Right lobe of liver (tissue), 6 donors: ENCODE results near the gene SORBS2. TPM values are rescaled to one million over a fixed set of nuclear protein-coding genes. Genes with fewer than 3 reads are reported as not detected.

Experiments used
- ATAC-seq, 4 donors: fragments of 200-7000 bp; cut with Tn5 transposase; one replicate each; pipeline ENCODE4 v1.9.1; 2020; ENCODE audit warnings: mild to moderate bottlenecking in 4 of 4, moderate library complexity in 4 of 4
- DNase-seq, 3 donors: peaks; one replicate each; pipeline ENCODE4 v3.0.0-alpha.2; 2020
- H3K27ac ChIP-seq, 3 donors: fragments of 200-600 bp; one replicate each; pipeline ENCODE4 v1.8.0; 2022
- H3K27me3 ChIP-seq, 2 donors: fragments of 200-600 bp; one replicate each; pipeline ENCODE4 v1.8.0; 2022
- H3K36me3 ChIP-seq, 4 donors: fragments of 200-600 bp; sonication (generic) in 1 of 4; one replicate each; pipeline versions ENCODE4 v1.5.1 to v1.8.0; 2017 to 2022; ENCODE audit warnings: control low read depth in 1 of 4
- H3K4me1 ChIP-seq, 4 donors: fragments of 200-600 bp; sonication (generic) in 1 of 4; one replicate each; pipeline versions ENCODE4 v1.5.1 to v1.8.0; 2017 to 2022; ENCODE audit warnings: control low read depth in 1 of 4
- H3K4me3 ChIP-seq, 3 donors: fragments of 200-600 bp; one replicate each; pipeline ENCODE4 v1.8.0; 2022
- H3K9me3 ChIP-seq, 4 donors: fragments of 200-600 bp; sonication (generic) in 1 of 4; one replicate each; pipeline versions ENCODE4 v1.5.1 to v1.8.0; 2017 to 2022; ENCODE audit warnings: control low read depth in 1 of 4
- POLR2A ChIP-seq: fragments of 450-650 bp; IDR thresholded peaks from one replicate; pipeline ENCODE4 v1.6.1; 2017; ENCODE audit warnings: antibody characterized with exemption, mild to moderate bottlenecking
- WGBS: methylation state at CpG from one replicate; pipeline ENCODE4 v1.1.6; 2018; ENCODE audit warnings: low coverage, low lambda C conversion rate; ENCODE audit not compliant: insufficient coverage; ENCODE audit errors: missing lambda C conversion rate; 5-methylcytosine and 5-hydroxymethylcytosine counted together
- intact Hi-C, 2 donors: fragments of 100-400 bp; cut with DNase I; formaldehyde crosslinking; loops; one replicate each; pipeline versions ENCODE4 v1.11.2 to v1.14.1; 2022
- total RNA-seq, 6 experiments: library from RNA; depleted of rRNA in 2 of 6; stranded (reverse); fragments of >200 nt in 2 of 6; fragmentation: NEBNext Ultra II Directional in 3 of 6; extraction: Animal tissue kit (Norgen Biotek cat#: 25700) in 3 of 6; gene quantifications; one replicate each; pipeline versions ENCODE4 v1.1.0 to v1.2.4, GENCODE V29; 2016 to 2023
- TF ChIP-seq, protein P1 (sequence below), 4 donors: fragments of 200-600 bp in 3 of 4; fragments of 450-650 bp in 1 of 4; IDR thresholded peaks; one replicate each; pipeline versions ENCODE4 v1.5.1 to v1.8.0; 2016 to 2022; ENCODE audit warnings: antibody characterized with exemption in 4 of 4, mild to moderate bottlenecking in 2 of 4
- donor health status: DM: no; HTN: yes; CAD: no.
- donor health status: DM: no; HTN: no; CAD: no.
- donor health status: DM: no; HTN: no; CAD: no.
- donor health status: DM: no; HTN: yes; CAD: no.
- donor health status: DM: no; HTN: yes; CAD: no.

SORBS2 gene
- total RNA-seq, 6 experiments from 2014 or later: 60.8 to 144 (median 107) TPM

DNA sequence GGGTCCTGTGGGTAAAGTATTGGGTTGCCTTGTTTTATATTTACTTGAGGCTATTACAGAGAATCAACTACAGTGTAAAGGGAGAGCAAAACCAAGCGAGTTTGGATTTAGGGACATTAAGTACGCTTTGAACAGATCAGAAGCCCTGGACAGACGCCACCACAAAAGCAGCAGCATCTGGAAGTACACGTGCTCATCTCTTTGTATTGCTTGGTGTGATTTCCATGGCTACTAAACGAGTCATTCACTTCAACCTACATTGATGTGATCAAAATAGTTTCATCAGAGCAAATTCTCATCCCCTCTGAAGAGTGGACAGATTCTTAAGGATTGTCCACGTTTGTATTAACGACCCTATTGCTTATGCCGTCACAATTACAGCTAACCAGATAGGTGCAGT, 85.1 kb downstream of the SORBS2 start:
- Histone ChIP-seq H3K4me3 (no peak overlapping the region), H3K9me3 (no peaks in the 10 kb centered on the region), H3K27ac (peak overlapping the region; percentile 0 to 97 (median 95)), H3K27me3 (no peaks in the 10 kb centered on the region), H3K36me3 (no peaks in the 10 kb centered on the region), H3K4me1 (peaks cover 0 to 62% (median 20%) of the 10 kb centered on the region in 4 donors)
- TF ChIP-seq POLR2A: no peak
- TF ChIP-seq, protein P1, sequence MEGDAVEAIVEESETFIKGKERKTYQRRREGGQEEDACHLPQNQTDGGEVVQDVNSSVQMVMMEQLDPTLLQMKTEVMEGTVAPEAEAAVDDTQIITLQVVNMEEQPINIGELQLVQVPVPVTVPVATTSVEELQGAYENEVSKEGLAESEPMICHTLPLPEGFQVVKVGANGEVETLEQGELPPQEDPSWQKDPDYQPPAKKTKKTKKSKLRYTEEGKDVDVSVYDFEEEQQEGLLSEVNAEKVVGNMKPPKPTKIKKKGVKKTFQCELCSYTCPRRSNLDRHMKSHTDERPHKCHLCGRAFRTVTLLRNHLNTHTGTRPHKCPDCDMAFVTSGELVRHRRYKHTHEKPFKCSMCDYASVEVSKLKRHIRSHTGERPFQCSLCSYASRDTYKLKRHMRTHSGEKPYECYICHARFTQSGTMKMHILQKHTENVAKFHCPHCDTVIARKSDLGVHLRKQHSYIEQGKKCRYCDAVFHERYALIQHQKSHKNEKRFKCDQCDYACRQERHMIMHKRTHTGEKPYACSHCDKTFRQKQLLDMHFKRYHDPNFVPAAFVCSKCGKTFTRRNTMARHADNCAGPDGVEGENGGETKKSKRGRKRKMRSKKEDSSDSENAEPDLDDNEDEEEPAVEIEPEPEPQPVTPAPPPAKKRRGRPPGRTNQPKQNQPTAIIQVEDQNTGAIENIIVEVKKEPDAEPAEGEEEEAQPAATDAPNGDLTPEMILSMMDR (IDR thresholded peaks at IDR 0.05): no peak
- DNase-seq: peak in 2 of 3 donors; percentile 73 to 74
- ATAC-seq: peak; percentile 45 to 79 (median 60)
- intact Hi-C loops: no loop called here
- WGBS: 37% methylated on average over 8 of the region's 8 CpGs

DNA sequence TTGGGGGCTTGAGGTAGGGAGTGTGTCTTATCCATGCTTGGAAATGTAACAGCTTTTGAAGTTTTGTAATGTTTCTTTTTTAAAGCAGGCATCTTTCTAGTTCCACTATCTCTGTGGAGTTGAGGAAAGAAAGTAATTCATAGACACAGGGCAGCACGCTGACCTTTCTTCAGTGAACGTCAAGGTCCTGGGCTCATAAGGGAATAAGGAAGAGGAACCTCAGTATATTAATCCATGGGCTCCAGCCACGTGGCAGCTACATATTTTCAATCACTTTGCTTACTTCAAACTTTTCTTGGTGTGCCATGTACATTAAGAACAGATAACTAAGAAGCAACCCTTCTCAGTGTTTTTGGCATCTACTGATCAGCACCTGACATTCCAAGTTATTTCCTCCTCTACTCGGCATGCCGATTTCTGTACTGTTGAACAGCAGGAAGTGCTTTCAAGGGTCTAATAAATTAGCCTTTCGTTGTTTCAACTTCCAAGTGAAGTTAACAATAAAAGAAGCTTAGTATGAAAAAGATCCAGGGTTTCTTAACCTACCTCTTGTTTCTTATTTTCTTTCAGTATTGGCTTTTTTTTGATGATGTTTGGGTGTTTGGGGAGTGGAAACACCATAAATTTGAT, 88.2 kb downstream of the SORBS2 start:
- intact Hi-C loops: no loop called here
- Histone ChIP-seq H3K9me3 (no peaks in the 10 kb centered on the region), H3K27ac (peak overlapping the region; percentile 42 to 97 (median 95)), H3K4me1 (peaks cover 0 to 77% (median 25%) of the 10 kb centered on the region in 4 donors), H3K27me3 (no peaks in the 10 kb centered on the region), H3K4me3 (no peak overlapping the region), H3K36me3 (no peaks in the 10 kb centered on the region)
- ATAC-seq (no peak), DNase-seq (no peak)
- WGBS: 31% methylated on average over 6 of the region's 6 CpGs
- TF ChIP-seq, protein P1 (IDR thresholded peaks at IDR 0.05): no peak
- TF ChIP-seq POLR2A: no peak

DNA sequence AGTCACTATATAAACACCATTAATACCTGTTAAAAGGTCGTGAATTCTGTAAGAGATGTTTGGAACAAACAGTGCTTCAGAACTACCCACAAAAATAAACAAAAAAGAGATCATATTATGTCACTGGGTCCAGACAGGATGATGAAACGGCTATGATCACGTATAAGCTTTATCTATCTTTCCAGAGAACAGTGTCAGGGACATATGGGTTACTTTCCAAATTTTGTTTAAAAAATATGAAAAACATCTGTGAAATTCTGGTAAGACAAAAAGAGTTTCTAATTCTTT, 90.0 kb downstream of the SORBS2 start:
- Histone ChIP-seq H3K27ac (peak overlapping the region; percentile 72 to 97 (median 95)), H3K36me3 (no peaks in the 10 kb centered on the region), H3K4me1 (peaks cover 0 to 80% (median 20%) of the 10 kb centered on the region in 4 donors), H3K4me3 (no peak overlapping the region), H3K9me3 (no peaks in the 10 kb centered on the region), H3K27me3 (no peaks in the 10 kb centered on the region)
- ATAC-seq (peak; percentile 51 to 76 (median 63)), DNase-seq (no peak)
- 16% methylated on average over 3 of the region's 3 CpGs for WGBS
- TF ChIP-seq, protein P1 (IDR thresholded peaks at IDR 0.05): no peak
- no peak for TF ChIP-seq POLR2A
- intact Hi-C loops: no loop called here

DNA sequence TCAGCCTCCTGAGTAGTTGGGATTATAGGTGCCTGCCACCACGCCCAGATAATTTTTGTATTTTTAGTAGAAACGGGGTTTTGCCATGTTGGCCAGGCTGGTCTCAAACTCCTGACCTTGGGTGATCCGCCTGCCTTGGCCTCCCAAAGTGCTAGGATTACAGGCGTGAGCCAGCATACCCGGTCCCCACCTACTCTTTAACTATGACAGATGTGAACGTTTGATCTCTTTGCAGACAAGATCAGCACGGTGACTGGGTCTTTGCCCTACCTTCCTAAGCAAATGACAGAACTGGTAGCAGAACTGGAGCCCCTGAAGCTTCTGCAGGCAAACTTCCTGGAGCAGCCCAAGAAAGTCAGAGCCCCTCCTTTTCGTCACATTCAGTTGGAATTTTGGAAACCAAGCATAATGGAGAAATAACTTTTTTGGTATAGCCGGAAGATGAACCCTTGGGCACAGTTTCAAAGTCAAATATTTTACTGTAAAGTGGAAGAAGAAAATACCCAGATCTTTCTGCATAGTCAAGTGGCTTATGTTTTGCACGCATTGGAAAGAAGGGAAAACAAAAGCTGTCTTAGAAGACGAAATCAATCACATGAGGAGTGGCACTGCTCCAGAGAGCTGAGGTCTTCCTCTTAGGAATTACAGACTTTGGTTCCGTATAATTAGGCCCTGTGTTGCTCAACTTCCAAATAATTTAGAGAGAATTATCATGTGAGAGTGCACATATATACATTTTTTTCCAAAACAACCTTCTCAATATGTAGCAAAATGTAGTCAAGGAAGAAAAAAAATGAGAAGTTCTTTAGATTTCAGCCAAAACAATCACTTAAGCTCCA, 90.6 kb downstream of the SORBS2 start:
- TF ChIP-seq POLR2A: no peak
- TF ChIP-seq, protein P1 (IDR thresholded peaks at IDR 0.05): no peak
- peak overlapping the region in 1 of 3 donors; percentile 9 for H3K4me3 ChIP-seq
- no peaks in the 10 kb centered on the region for H3K27me3 ChIP-seq
- intact Hi-C loops: no loop called here
- ATAC-seq: peak; percentile 14 to 46 (median 30)
- no peaks in the 10 kb centered on the region for H3K9me3 ChIP-seq
- no peak for DNase-seq
- peaks cover 0 to 74% (median 17%) of the 10 kb centered on the region in 4 donors for H3K4me1 ChIP-seq
- WGBS: 12% methylated on average over 10 of the region's 12 CpGs
- peak overlapping the region; percentile 72 to 97 (median 95) for H3K27ac ChIP-seq
- no peaks in the 10 kb centered on the region for H3K36me3 ChIP-seq
